ENCODE data around the gene CLIP4. TPM values are rescaled to one million over a fixed set of nuclear protein-coding genes. Genes with fewer than 3 reads are reported as not detected.

The CLIP4 gene
- total and polyA plus RNA-seq, 2 experiments from 2014 or later: 0.06 to 0.14 TPM

DNA sequence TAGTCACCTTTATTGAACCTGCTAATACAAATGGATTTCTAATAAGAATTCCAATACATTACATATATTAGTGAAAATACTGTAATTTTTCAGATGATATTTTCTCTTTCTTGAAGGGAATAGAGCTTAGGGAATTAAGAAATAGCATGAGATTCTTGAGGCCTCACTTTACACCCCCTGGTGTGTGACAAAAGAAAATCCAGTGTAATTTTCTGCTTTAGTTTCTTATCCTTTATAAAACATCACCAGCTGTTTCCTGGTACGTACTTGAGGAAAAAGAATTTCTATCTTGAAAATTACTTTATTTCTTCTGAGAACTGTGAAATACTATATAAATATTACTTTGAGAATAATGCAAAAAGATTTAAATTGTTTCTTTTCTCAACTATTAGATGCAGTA is 71.6 kb downstream of the CLIP4 start (continued):
- TF ChIP-seq, protein P1, sequence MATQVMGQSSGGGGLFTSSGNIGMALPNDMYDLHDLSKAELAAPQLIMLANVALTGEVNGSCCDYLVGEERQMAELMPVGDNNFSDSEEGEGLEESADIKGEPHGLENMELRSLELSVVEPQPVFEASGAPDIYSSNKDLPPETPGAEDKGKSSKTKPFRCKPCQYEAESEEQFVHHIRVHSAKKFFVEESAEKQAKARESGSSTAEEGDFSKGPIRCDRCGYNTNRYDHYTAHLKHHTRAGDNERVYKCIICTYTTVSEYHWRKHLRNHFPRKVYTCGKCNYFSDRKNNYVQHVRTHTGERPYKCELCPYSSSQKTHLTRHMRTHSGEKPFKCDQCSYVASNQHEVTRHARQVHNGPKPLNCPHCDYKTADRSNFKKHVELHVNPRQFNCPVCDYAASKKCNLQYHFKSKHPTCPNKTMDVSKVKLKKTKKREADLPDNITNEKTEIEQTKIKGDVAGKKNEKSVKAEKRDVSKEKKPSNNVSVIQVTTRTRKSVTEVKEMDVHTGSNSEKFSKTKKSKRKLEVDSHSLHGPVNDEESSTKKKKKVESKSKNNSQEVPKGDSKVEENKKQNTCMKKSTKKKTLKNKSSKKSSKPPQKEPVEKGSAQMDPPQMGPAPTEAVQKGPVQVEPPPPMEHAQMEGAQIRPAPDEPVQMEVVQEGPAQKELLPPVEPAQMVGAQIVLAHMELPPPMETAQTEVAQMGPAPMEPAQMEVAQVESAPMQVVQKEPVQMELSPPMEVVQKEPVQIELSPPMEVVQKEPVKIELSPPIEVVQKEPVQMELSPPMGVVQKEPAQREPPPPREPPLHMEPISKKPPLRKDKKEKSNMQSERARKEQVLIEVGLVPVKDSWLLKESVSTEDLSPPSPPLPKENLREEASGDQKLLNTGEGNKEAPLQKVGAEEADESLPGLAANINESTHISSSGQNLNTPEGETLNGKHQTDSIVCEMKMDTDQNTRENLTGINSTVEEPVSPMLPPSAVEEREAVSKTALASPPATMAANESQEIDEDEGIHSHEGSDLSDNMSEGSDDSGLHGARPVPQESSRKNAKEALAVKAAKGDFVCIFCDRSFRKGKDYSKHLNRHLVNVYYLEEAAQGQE (IDR thresholded peaks at IDR 0.05; ENCODE audit: unreplicated experiment): no peak
- TF ChIP-seq, protein P2, sequence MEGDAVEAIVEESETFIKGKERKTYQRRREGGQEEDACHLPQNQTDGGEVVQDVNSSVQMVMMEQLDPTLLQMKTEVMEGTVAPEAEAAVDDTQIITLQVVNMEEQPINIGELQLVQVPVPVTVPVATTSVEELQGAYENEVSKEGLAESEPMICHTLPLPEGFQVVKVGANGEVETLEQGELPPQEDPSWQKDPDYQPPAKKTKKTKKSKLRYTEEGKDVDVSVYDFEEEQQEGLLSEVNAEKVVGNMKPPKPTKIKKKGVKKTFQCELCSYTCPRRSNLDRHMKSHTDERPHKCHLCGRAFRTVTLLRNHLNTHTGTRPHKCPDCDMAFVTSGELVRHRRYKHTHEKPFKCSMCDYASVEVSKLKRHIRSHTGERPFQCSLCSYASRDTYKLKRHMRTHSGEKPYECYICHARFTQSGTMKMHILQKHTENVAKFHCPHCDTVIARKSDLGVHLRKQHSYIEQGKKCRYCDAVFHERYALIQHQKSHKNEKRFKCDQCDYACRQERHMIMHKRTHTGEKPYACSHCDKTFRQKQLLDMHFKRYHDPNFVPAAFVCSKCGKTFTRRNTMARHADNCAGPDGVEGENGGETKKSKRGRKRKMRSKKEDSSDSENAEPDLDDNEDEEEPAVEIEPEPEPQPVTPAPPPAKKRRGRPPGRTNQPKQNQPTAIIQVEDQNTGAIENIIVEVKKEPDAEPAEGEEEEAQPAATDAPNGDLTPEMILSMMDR (conservative IDR thresholded peaks at IDR 0.05; ENCODE audit: low read depth in 2 of 2): no peak
- TF ChIP-seq ZNF114 (CRISPR knock-in tag; IDR thresholded peaks at IDR 0.05): no peak
- no peak for TF ChIP-seq EZH2 (IDR thresholded peaks at IDR 0.05; ENCODE audit: low read depth, unreplicated experiment)
- no peak for TF ChIP-seq STAT1 (IDR thresholded peaks at IDR 0.05; ENCODE audit: unreplicated experiment)
- TF ChIP-seq CREB1 (CRISPR knock-in tag; IDR thresholded peaks at IDR 0.05; ENCODE audit: low read depth): no peak

DNA sequence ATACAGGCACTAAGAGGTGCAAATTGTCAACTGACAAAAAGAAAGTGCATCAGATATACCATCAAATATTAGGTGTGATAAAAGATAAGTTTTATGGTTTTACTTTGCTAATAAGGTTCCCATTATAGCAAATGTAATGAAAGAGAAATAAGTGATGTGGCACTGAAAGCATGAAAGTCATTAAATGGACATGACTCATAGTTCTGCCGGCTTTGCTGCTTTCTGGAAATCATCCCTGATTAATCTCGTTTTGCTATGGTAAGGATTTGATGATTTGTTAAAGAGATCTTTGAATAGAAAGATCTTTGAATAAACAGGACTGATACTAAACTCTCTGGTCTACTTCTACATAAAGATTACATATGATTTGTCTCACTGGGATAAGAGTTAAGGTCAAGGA is 72.7 kb downstream of the CLIP4 start:
- H3K36me3 Mint-ChIP-seq (ENCODE audit: low read depth): no peaks in the 10 kb centered on the region
- H3K4me2 ChIP-seq: no peak overlapping the region
- H3K27ac Mint-ChIP-seq: no peak overlapping the region
- no peaks in the 10 kb centered on the region for H4K20me1 ChIP-seq (replicated peaks; ENCODE audit: insufficient read depth)
- no peaks in the 10 kb centered on the region for H3K36me3 ChIP-seq (ENCODE audit: insufficient read depth)
- ATAC-seq (no peak), DNase-seq (ENCODE audit: low spot score) (no peak)
- no peaks in the 10 kb centered on the region for H3K27me3 ChIP-seq (ENCODE audit: insufficient read depth)
- no peak overlapping the region for H2AFZ ChIP-seq
- no peaks in the 10 kb centered on the region for H3K27me3 Mint-ChIP-seq (ENCODE audit: insufficient read depth, low read depth, poor library complexity)
- H3K27ac ChIP-seq (ENCODE audit: low read depth): no peak overlapping the region
- peaks cover 8% of the 10 kb centered on the region for H3K9me3 Mint-ChIP-seq
- no peaks in the 10 kb centered on the region for H3K4me1 ChIP-seq (ENCODE audit: insufficient read depth)
- H3F3A ChIP-seq (replicated peaks; ENCODE audit: low read depth): no peaks in the 10 kb centered on the region
- no peaks in the 10 kb centered on the region for H3K79me2 ChIP-seq (replicated peaks; ENCODE audit: insufficient read depth)
- no peak overlapping the region for H3K4me3 ChIP-seq
- no peaks in the 10 kb centered on the region for H3K9me2 ChIP-seq (ENCODE audit: insufficient read depth)
- H3K4me1 Mint-ChIP-seq: no peaks in the 10 kb centered on the region
- no peak overlapping the region for H3K4me3 Mint-ChIP-seq
- TF ChIP-seq, protein P2 (conservative IDR thresholded peaks at IDR 0.05; ENCODE audit: low read depth in 2 of 2): no peak
- TF ChIP-seq, protein P3, sequence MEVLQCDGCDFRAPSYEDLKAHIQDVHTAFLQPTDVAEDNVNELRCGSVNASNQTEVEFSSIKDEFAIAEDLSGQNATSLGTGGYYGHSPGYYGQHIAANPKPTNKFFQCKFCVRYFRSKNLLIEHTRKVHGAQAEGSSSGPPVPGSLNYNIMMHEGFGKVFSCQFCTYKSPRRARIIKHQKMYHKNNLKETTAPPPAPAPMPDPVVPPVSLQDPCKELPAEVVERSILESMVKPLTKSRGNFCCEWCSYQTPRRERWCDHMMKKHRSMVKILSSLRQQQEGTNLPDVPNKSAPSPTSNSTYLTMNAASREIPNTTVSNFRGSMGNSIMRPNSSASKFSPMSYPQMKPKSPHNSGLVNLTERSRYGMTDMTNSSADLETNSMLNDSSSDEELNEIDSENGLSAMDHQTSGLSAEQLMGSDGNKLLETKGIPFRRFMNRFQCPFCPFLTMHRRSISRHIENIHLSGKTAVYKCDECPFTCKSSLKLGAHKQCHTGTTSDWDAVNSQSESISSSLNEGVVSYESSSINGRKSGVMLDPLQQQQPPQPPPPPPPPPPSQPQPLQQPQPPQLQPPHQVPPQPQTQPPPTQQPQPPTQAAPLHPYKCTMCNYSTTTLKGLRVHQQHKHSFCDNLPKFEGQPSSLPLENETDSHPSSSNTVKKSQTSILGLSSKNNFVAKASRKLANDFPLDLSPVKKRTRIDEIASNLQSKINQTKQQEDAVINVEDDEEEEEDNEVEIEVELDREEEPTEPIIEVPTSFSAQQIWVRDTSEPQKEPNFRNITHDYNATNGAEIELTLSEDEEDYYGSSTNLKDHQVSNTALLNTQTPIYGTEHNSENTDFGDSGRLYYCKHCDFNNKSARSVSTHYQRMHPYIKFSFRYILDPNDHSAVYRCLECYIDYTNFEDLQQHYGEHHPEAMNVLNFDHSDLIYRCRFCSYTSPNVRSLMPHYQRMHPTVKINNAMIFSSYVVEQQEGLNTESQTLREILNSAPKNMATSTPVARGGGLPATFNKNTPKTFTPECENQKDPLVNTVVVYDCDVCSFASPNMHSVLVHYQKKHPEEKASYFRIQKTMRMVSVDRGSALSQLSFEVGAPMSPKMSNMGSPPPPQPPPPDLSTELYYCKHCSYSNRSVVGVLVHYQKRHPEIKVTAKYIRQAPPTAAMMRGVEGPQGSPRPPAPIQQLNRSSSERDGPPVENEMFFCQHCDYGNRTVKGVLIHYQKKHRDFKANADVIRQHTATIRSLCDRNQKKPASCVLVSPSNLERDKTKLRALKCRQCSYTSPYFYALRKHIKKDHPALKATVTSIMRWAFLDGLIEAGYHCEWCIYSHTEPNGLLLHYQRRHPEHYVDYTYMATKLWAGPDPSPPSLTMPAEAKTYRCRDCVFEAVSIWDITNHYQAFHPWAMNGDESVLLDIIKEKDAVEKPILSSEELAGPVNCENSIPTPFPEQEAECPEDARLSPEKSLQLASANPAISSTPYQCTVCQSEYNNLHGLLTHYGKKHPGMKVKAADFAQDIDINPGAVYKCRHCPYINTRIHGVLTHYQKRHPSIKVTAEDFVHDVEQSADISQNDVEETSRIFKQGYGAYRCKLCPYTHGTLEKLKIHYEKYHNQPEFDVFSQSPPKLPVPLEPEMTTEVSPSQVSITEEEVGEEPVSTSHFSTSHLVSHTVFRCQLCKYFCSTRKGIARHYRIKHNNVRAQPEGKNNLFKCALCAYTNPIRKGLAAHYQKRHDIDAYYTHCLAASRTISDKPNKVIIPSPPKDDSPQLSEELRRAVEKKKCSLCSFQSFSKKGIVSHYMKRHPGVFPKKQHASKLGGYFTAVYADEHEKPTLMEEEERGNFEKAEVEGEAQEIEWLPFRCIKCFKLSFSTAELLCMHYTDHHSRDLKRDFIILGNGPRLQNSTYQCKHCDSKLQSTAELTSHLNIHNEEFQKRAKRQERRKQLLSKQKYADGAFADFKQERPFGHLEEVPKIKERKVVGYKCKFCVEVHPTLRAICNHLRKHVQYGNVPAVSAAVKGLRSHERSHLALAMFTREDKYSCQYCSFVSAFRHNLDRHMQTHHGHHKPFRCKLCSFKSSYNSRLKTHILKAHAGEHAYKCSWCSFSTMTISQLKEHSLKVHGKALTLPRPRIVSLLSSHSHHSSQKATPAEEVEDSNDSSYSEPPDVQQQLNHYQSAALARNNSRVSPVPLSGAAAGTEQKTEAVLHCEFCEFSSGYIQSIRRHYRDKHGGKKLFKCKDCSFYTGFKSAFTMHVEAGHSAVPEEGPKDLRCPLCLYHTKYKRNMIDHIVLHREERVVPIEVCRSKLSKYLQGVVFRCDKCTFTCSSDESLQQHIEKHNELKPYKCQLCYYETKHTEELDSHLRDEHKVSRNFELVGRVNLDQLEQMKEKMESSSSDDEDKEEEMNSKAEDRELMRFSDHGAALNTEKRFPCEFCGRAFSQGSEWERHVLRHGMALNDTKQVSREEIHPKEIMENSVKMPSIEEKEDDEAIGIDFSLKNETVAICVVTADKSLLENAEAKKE (CRISPR knock-in tag; IDR thresholded peaks at IDR 0.05): no peak
- TF ChIP-seq POLR2AphosphoS5 (IDR thresholded peaks at IDR 0.05; ENCODE audit: low read depth): no peak
- no peak for TF ChIP-seq CREB1 (CRISPR knock-in tag; IDR thresholded peaks at IDR 0.05; ENCODE audit: low read depth)
